PC-9 (cell line): ENCODE data around the gene EDC3. TPM values are rescaled to one million over a fixed set of nuclear protein-coding genes. Genes with fewer than 3 reads are reported as not detected.

Source experiments
- BruUV-seq: library from RNA; stranded (reverse); fragments of 400-500 nt; replicated peaks from 2 replicates; lab custom pipeline; 2021; lab: Mats Ljungman, UMichigan
- CTCF ChIA-PET: fragments of 300-600 bp; sonication (Branson Sonifier 250); formaldehyde crosslinking; loops from one replicate; lab custom pipeline; 2022; ENCODE audit warnings: antibody characterized with exemption; lab: Charles Lee
- POLR2A ChIA-PET: fragments of 300-600 bp; sonication (Branson Sonifier 250); formaldehyde crosslinking; loops from one replicate; lab custom pipeline; 2022; ENCODE audit warnings: antibody characterized with exemption; ENCODE audit not compliant: unreplicated experiment; lab: Charles Lee
- DNase-seq, 2 experiments: peaks; one replicate each; pipeline versions ENCODE4 v3.0.0 to v3.0.0-alpha.2; 2015 to 2022; ENCODE audit warnings: mixed read lengths in 1 of 2
- H2AFZ ChIP-seq: fragments of 200-600 bp; sonication (generic); 2 replicates; pipeline ENCODE4 v1.8.1; 2017; ENCODE audit warnings: antibody characterized with exemption
- H3F3A ChIP-seq: fragments of 200-600 bp; sonication (generic); 2 replicates; pipeline ENCODE4 v1.8.1; 2017; ENCODE audit warnings: antibody characterized with exemption, mild to moderate bottlenecking, low read depth; ENCODE audit not compliant: insufficient read depth
- H3K27ac ChIP-seq: fragments of 200-600 bp; sonication (generic); 2 replicates; pipeline ENCODE4 v1.6.1; 2016; ENCODE audit warnings: mixed run types
- H3K27me3 ChIP-seq: fragments of 200-600 bp; sonication (generic); 2 replicates; pipeline ENCODE4 v1.6.1; 2016; ENCODE audit warnings: low read depth, mixed run types; ENCODE audit not compliant: insufficient read depth
- H3K36me3 ChIP-seq: fragments of 200-600 bp; sonication (generic); 2 replicates; pipeline ENCODE4 v1.6.1; 2016; ENCODE audit warnings: low read depth, mixed run types
- H3K4me1 ChIP-seq: fragments of 200-600 bp; sonication (generic); replicated peaks from 2 replicates; pipeline ENCODE4 v1.6.1; 2016; ENCODE audit warnings: mixed run types; ENCODE audit not compliant: insufficient read depth
- H3K4me2 ChIP-seq: fragments of 200-600 bp; sonication (generic); 2 replicates; pipeline ENCODE4 v1.6.1; 2017; ENCODE audit warnings: mixed run types
- H3K4me3 ChIP-seq: fragments of 200-600 bp; sonication (generic); 2 replicates; pipeline ENCODE4 v1.6.1; 2016; ENCODE audit warnings: mixed run types
- H3K79me2 ChIP-seq: fragments of 200-600 bp; sonication (generic); 2 replicates; pipeline ENCODE4 v1.6.1; 2017; ENCODE audit warnings: low read depth, mixed run types
- H3K9me2 ChIP-seq: fragments of 200-600 bp; sonication (generic); 2 replicates; pipeline ENCODE4 v1.8.1; 2017; ENCODE audit warnings: mild to moderate bottlenecking; ENCODE audit not compliant: insufficient read depth
- H3K9me3 ChIP-seq: fragments of 200-600 bp; sonication (generic); 2 replicates; pipeline ENCODE4 v1.8.1; 2016; ENCODE audit warnings: low read depth; ENCODE audit not compliant: insufficient read depth
- H4K20me1 ChIP-seq: fragments of 200-600 bp; sonication (generic); 2 replicates; pipeline ENCODE4 v1.8.1; 2017; ENCODE audit not compliant: insufficient read depth
- CTCF ChIP-seq: fragments of 200-600 bp; sonication (generic); conservative IDR thresholded peaks from 2 replicates; pipeline ENCODE4 v1.6.1; 2017; ENCODE audit warnings: mixed run types, antibody characterized with exemption, mild to moderate bottlenecking, moderate library complexity
- EZH2 ChIP-seq: fragments of 200-600 bp; sonication (generic); IDR thresholded peaks from 2 replicates; pipeline ENCODE4 v1.8.0; 2017; ENCODE audit warnings: antibody characterized with exemption, low read depth
- intact Hi-C: fragments of 100-400 bp; cut with micrococcal nuclease; formaldehyde crosslinking; loops from one replicate; pipeline ENCODE4 v1.10.0; 2022; ENCODE audit not compliant: unreplicated experiment
- total RNA-seq: library from RNA; stranded (reverse); gene quantifications from 2 replicates; pipeline ENCODE4 v1.2.3, GENCODE V29; 2021

Gene EDC3
- total RNA-seq, 1 experiment from 2014 or later = 46.3 TPM

GRCh38 chr15:74724570-74725224, 28.9 kb upstream of the EDC3 start:
- Histone ChIP-seq H3K4me3 (no peak overlapping the region), H3K27ac (no peak overlapping the region), H4K20me1 (no peaks in the 10 kb centered on the region), H3F3A (peaks cover 4% of the 10 kb centered on the region; the same call in 1 of the 2 replicates), H3K4me2 (no peak overlapping the region), H3K9me2 (no peaks in the 10 kb centered on the region), H3K27me3 (no peaks in the 10 kb centered on the region), H2AFZ (no peak overlapping the region), H3K36me3 (no peaks in the 10 kb centered on the region), H3K79me2 (no peaks in the 10 kb centered on the region), H3K9me3 (no peaks in the 10 kb centered on the region), H3K4me1 (no peaks in the 10 kb centered on the region)
- intact Hi-C loops = no loop called here
- TF ChIP-seq CTCF (no peak), EZH2 (no peak)
- ChIA-PET POLR2A (interaction anchor here (0.6 kb wide), 1 partner anchor 217 kb away, joined by 10 read pairs; no protein-coding TSS in a partner anchor), CTCF (interaction anchor here (0.6 to 0.7 kb wide), 3 partner anchors 38 to 263 kb away, joined by 3 to 7 read pairs (median 5); no protein-coding TSS in a partner anchor)
- no peak for DNase-seq
- no TSS peak for BruUV-seq

GRCh38 chr15:74723754-74724334, 28.0 kb upstream of the EDC3 start:
- DNase-seq = peak; percentile 17 to 49
- ChIA-PET CTCF (no interaction called here), POLR2A (interaction anchor here (0.6 kb wide), 3 partner anchors 29 to 260 kb away, joined by 3 to 10 read pairs (median 6); no protein-coding TSS in a partner anchor)
- H3K36me3 ChIP-seq = no peaks in the 10 kb centered on the region
- H3K4me2 ChIP-seq = no peak overlapping the region
- H4K20me1 ChIP-seq = no peaks in the 10 kb centered on the region
- H3F3A ChIP-seq = peaks cover 4% of the 10 kb centered on the region; the same call in 1 of the 2 replicates
- H3K9me3 ChIP-seq = no peaks in the 10 kb centered on the region
- BruUV-seq = no TSS peak
- no peak for TF ChIP-seq CTCF
- H3K4me1 ChIP-seq = no peaks in the 10 kb centered on the region
- intact Hi-C loops = no loop called here
- H3K27me3 ChIP-seq = no peaks in the 10 kb centered on the region
- H3K9me2 ChIP-seq = no peaks in the 10 kb centered on the region
- H3K27ac ChIP-seq = no peak overlapping the region
- no peaks in the 10 kb centered on the region for H3K79me2 ChIP-seq
- H3K4me3 ChIP-seq = no peak overlapping the region
- no peak overlapping the region for H2AFZ ChIP-seq

GRCh38 chr15:74723187-74723586, 27.4 kb upstream of the EDC3 start:
- Histone ChIP-seq H3K4me2 (no peak overlapping the region), H3F3A (peaks cover 4% of the 10 kb centered on the region; the same call in 1 of the 2 replicates), H4K20me1 (no peaks in the 10 kb centered on the region), H3K79me2 (no peaks in the 10 kb centered on the region), H3K9me3 (no peaks in the 10 kb centered on the region), H3K27me3 (no peaks in the 10 kb centered on the region), H3K36me3 (no peaks in the 10 kb centered on the region), H3K4me3 (no peak overlapping the region), H3K27ac (no peak overlapping the region), H3K9me2 (no peaks in the 10 kb centered on the region), H2AFZ (no peak overlapping the region), H3K4me1 (no peaks in the 10 kb centered on the region)
- POLR2A ChIA-PET = interaction anchor here (0.6 kb wide), 2 partner anchors 28 to 261 kb away, joined by 3 to 6 read pairs; no protein-coding TSS in a partner anchor
- intact Hi-C loops = no loop called here
- no TSS peak for BruUV-seq
- CTCF ChIA-PET = no interaction called here
- TF ChIP-seq CTCF (no peak), EZH2 (no peak)
- DNase-seq = no peak
